C1 segment of cervical spinal cord (tissue), 14 donors: ENCODE results near the gene ARRB2.
"Not testable (repeated sequence)": the region's sequence is repeated elsewhere in the genome, so short reads cannot be mapped to it uniquely, and the experiment has no call there.

Experiments
- DNase-seq, 14 donors: peaks; one replicate each; lab custom pipeline; 2025; lab: John Stamatoyannopoulos, UW

ARRB2 gene

GRCh38 chr17:4701116-4701515, 9.3 kb upstream of the ARRB2 start:
- DNase-seq: no peak

GRCh38 chr17:4703330-4703691, 7.1 kb upstream of the ARRB2 start:
- DNase-seq: no peak

GRCh38 chr17:4704574-4704907, 5.9 kb upstream of the ARRB2 start:
- DNase-seq: not testable (repeated sequence)

GRCh38 chr17:4704991-4705390, 5.4 kb upstream of the ARRB2 start:
- no peak for DNase-seq

GRCh38 chr17:4706121-4706520, 4.3 kb upstream of the ARRB2 start:
- DNase-seq: no peak

GRCh38 chr17:4708436-4708835, 2.0 kb upstream of the ARRB2 start:
- no peak for DNase-seq

GRCh38 chr17:4710693-4711634, 532 bp downstream of the ARRB2 start:
- DNase-seq: peak in 6 of 14 donors; percentile 32 to 64 (median 50)

- DNase-seq: peak in 9 of 14 donors; percentile 22 to 70 (median 47)
Observed at GRCh38 chr17:4711661-4712181, 1.3 kb downstream of the ARRB2 start.

- no peak for DNase-seq
Observed at GRCh38 chr17:4712526-4712925, 2.1 kb downstream of the ARRB2 start.

- not testable (repeated sequence) for DNase-seq
Observed at GRCh38 chr17:4714340-4715062, 4.1 kb downstream of the ARRB2 start.

- no peak for DNase-seq
Observed at GRCh38 chr17:4715063-4715744, 4.8 kb downstream of the ARRB2 start.

- DNase-seq: no peak
Observed at GRCh38 chr17:4716081-4716480, 5.6 kb downstream of the ARRB2 start.

GRCh38 chr17:4717791-4718190, 7.4 kb downstream of the ARRB2 start:
- no peak for DNase-seq

- no peak for DNase-seq
Observed at GRCh38 chr17:4718276-4718675, 7.8 kb downstream of the ARRB2 start.

- no peak for DNase-seq
Observed at GRCh38 chr17:4719146-4719545, 8.7 kb downstream of the ARRB2 start.

- DNase-seq: no peak
Observed at GRCh38 chr17:4719684-4720221, 9.3 kb downstream of the ARRB2 start.

- DNase-seq: no peak
Observed at GRCh38 chr17:4720787-4721186, 10.4 kb downstream of the ARRB2 start.

GRCh38 chr17:4721203-4722135, 11.0 kb downstream of the ARRB2 start:
- peak in 1 of 14 donors; percentile 64 for DNase-seq

GRCh38 chr17:4722678-4723240, 12.3 kb downstream of the ARRB2 start:
- DNase-seq: no peak

GRCh38 chr17:4724650-4725049, 14.2 kb downstream of the ARRB2 start:
- no peak for DNase-seq
